Ishikawa (cell line): ENCODE results near the gene WWOX.

Source experiments
- CEBPB ChIP-seq: IDR thresholded peaks from 2 replicates; pipeline ENCODE4 v1.6.1; 2012
- CREB1 ChIP-seq: IDR thresholded peaks from 2 replicates; pipeline ENCODE4 v1.6.1; 2012; ENCODE audit warnings: low read depth
- EGR1 ChIP-seq: IDR thresholded peaks from 2 replicates; pipeline ENCODE4 v1.6.1; 2012
- EP300 ChIP-seq: IDR thresholded peaks from 2 replicates; pipeline ENCODE4 v1.6.1; 2012; ENCODE audit warnings: borderline replicate concordance
- FOXM1 ChIP-seq: IDR thresholded peaks from 2 replicates; pipeline ENCODE4 v1.6.1; 2012; ENCODE audit warnings: low read depth, borderline replicate concordance
- NFIC ChIP-seq: IDR thresholded peaks from 2 replicates; pipeline ENCODE4 v1.6.1; 2012
- RAD21 ChIP-seq: IDR thresholded peaks from 2 replicates; pipeline ENCODE4 v1.6.1; 2012; ENCODE audit warnings: low read depth
- TAF1 ChIP-seq: IDR thresholded peaks from 2 replicates; pipeline ENCODE4 v1.6.1; 2012; ENCODE audit warnings: low read depth, mild to moderate bottlenecking
- TEAD4 ChIP-seq: IDR thresholded peaks from 2 replicates; pipeline ENCODE4 v1.6.1; 2012
- YY1 ChIP-seq: IDR thresholded peaks from 2 replicates; pipeline ENCODE4 v1.6.1; 2012; ENCODE audit warnings: low read depth
- ZBTB7A ChIP-seq: IDR thresholded peaks from 2 replicates; pipeline ENCODE4 v1.6.1; 2012; ENCODE audit warnings: low read depth
- TF ChIP-seq, protein P1 (sequence below): IDR thresholded peaks from 2 replicates; pipeline ENCODE4 v1.6.1; 2012
- TF ChIP-seq, protein P2 (sequence below): IDR thresholded peaks from 2 replicates; pipeline ENCODE4 v1.6.1; 2012; ENCODE audit warnings: low read depth, mild to moderate bottlenecking

DNA sequence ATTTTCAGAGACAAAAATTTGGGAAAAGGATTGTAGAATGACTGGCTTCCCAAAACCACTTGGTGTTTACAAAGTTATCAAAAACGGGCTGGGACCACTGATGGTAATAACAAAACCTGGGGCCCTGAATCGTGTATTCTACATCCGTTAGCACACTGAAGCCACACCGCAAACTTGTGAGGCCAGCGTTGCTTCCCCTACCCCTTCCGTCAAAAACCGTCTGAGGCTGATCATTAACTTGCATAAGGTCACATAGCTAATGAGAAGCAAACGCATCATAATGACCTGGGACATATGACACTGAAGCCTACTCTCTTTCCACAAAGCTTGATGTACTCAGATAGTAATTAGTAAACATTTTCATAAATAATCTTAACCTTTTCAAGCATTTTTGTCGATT, 796.8 kb downstream of the WWOX start:
- TF ChIP-seq RAD21 (no peak), FOXM1 (no peak), CEBPB (no peak), EP300 (no peak), YY1 (no peak), ZBTB7A (no peak), NFIC (no peak), CREB1 (no peak), EGR1 (no peak), TAF1 (no peak), TEAD4 (no peak)
- TF ChIP-seq, protein P1, sequence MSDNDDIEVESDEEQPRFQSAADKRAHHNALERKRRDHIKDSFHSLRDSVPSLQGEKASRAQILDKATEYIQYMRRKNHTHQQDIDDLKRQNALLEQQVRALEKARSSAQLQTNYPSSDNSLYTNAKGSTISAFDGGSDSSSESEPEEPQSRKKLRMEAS = no peak
- TF ChIP-seq, protein P2, sequence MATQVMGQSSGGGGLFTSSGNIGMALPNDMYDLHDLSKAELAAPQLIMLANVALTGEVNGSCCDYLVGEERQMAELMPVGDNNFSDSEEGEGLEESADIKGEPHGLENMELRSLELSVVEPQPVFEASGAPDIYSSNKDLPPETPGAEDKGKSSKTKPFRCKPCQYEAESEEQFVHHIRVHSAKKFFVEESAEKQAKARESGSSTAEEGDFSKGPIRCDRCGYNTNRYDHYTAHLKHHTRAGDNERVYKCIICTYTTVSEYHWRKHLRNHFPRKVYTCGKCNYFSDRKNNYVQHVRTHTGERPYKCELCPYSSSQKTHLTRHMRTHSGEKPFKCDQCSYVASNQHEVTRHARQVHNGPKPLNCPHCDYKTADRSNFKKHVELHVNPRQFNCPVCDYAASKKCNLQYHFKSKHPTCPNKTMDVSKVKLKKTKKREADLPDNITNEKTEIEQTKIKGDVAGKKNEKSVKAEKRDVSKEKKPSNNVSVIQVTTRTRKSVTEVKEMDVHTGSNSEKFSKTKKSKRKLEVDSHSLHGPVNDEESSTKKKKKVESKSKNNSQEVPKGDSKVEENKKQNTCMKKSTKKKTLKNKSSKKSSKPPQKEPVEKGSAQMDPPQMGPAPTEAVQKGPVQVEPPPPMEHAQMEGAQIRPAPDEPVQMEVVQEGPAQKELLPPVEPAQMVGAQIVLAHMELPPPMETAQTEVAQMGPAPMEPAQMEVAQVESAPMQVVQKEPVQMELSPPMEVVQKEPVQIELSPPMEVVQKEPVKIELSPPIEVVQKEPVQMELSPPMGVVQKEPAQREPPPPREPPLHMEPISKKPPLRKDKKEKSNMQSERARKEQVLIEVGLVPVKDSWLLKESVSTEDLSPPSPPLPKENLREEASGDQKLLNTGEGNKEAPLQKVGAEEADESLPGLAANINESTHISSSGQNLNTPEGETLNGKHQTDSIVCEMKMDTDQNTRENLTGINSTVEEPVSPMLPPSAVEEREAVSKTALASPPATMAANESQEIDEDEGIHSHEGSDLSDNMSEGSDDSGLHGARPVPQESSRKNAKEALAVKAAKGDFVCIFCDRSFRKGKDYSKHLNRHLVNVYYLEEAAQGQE = no peak
